CD14-positive monocyte (primary cell): Measurements from ENCODE around the gene FCRLA. TPM values are rescaled to one million over a fixed set of nuclear protein-coding genes. Genes with fewer than 3 reads are reported as not detected.

Experiments
- DNase-seq, 3 donors: peaks; one replicate each; pipeline ENCODE4 v3.0.0-alpha.2; 2011 to 2022
- H2AFZ ChIP-seq: 2 replicates; pipeline ENCODE4 v1.6.0; 2012; ENCODE audit warnings: mild to moderate bottlenecking, low read depth, low read length, inconsistent platforms; ENCODE audit not compliant: insufficient read depth, poor library complexity, severe bottlenecking
- H3K27ac ChIP-seq, 2 donors: 1 replicate in 1 of 2; 2 replicates in 1 of 2; pipeline ENCODE4 v1.5.1; 2012 to 2013; ENCODE audit warnings: low read length in 2 of 2, control low read depth in 1 of 2, inconsistent platforms in 1 of 2, low read depth in 1 of 2, mild to moderate bottlenecking in 1 of 2
- H3K27me3 ChIP-seq, 2 donors: one replicate each; pipeline versions ENCODE4 v1.6.0 to v1.6.1; 2011 to 2013; ENCODE audit warnings: low read length in 2 of 2; ENCODE audit not compliant: control insufficient read depth in 2 of 2, insufficient read depth in 2 of 2
- H3K36me3 ChIP-seq, 2 donors: replicated peaks in 1 of 2; 1 replicate in 1 of 2; 2 replicates in 1 of 2; pipeline versions ENCODE4 v1.5.1 to v1.6.1; 2012 to 2013; ENCODE audit warnings: low read length in 2 of 2, control low read depth in 1 of 2, inconsistent platforms in 1 of 2, mild to moderate bottlenecking in 1 of 2; ENCODE audit not compliant: insufficient read depth in 2 of 2, control insufficient read depth in 1 of 2
- H3K4me1 ChIP-seq, 2 donors: 1 replicate in 1 of 2; 2 replicates in 1 of 2; pipeline versions ENCODE4 v1.5.1 to v1.6.1; 2012 to 2013; ENCODE audit warnings: low read length in 2 of 2, control low read depth in 1 of 2, inconsistent platforms in 1 of 2, mild to moderate bottlenecking in 1 of 2, moderate library complexity in 1 of 2; ENCODE audit not compliant: insufficient read depth in 2 of 2, control insufficient read depth in 1 of 2
- H3K4me2 ChIP-seq: replicated peaks from 2 replicates; pipeline ENCODE3; 2012; ENCODE audit warnings: low read length, moderate library complexity, mild to moderate bottlenecking; ENCODE audit not compliant: poor library complexity, severe bottlenecking; ENCODE audit errors: extremely low read depth
- H3K4me3 ChIP-seq, 3 experiments: fragments of 200-600 bp in 1 of 3; sonication (generic) in 1 of 3; replicated peaks in 1 of 3; 1 replicate in 2 of 3; 2 replicates in 1 of 3; pipeline ENCODE4 v1.5.1; 2011 to 2013; ENCODE audit warnings: low read length in 3 of 3, mild to moderate bottlenecking in 3 of 3, control low read depth in 2 of 3, low read depth in 2 of 3, inconsistent platforms in 1 of 3, moderate library complexity in 1 of 3
- H3K79me2 ChIP-seq: 2 replicates; pipeline ENCODE4 v1.6.0; 2012; ENCODE audit warnings: mild to moderate bottlenecking, control low read depth, inconsistent platforms, low read length, moderate library complexity; ENCODE audit not compliant: insufficient read depth
- H3K9ac ChIP-seq: 2 replicates; pipeline ENCODE4 v1.6.0; 2017; ENCODE audit warnings: low read length, mild to moderate bottlenecking; ENCODE audit not compliant: insufficient read depth, poor library complexity, severe bottlenecking
- H3K9me3 ChIP-seq, 2 donors: replicated peaks in 1 of 2; 1 replicate in 1 of 2; 2 replicates in 1 of 2; pipeline versions ENCODE4 v1.5.1 to v1.6.1; 2012 to 2013; ENCODE audit warnings: low read length in 2 of 2, control low read depth in 1 of 2; ENCODE audit not compliant: control insufficient read depth in 1 of 2, insufficient read depth in 1 of 2
- H4K20me1 ChIP-seq: 2 replicates; pipeline ENCODE4 v1.6.0; 2012; ENCODE audit warnings: mild to moderate bottlenecking, low read length, control low read depth, moderate library complexity; ENCODE audit not compliant: insufficient read depth
- H3K27ac Mint-ChIP-seq, 7 donors: one replicate each; pipeline ENCODE4 v1.8.0; 2020; ENCODE audit warnings: mild to moderate bottlenecking in 7 of 7, mixed read lengths in 7 of 7, moderate library complexity in 6 of 7, inconsistent platforms in 2 of 7
- H3K27me3 Mint-ChIP-seq, 3 donors: one replicate each; pipeline ENCODE4 v1.8.0; 2021 to 2022; ENCODE audit warnings: low read depth in 3 of 3, mild to moderate bottlenecking in 3 of 3, mixed read lengths in 3 of 3, moderate library complexity in 3 of 3, inconsistent platforms in 1 of 3
- H3K36me3 Mint-ChIP-seq, 2 donors: one replicate each; pipeline ENCODE4 v1.8.0; 2020; ENCODE audit warnings: mixed read lengths in 2 of 2, inconsistent platforms in 1 of 2, mild to moderate bottlenecking in 1 of 2
- H3K4me1 Mint-ChIP-seq: one replicate; pipeline ENCODE4 v1.8.0; 2020; ENCODE audit warnings: mild to moderate bottlenecking, mixed read lengths
- H3K4me3 Mint-ChIP-seq, 2 donors: one replicate each; pipeline ENCODE4 v1.8.0; 2020; ENCODE audit warnings: mild to moderate bottlenecking in 2 of 2, mixed read lengths in 2 of 2, moderate library complexity in 1 of 2
- H3K9me3 Mint-ChIP-seq, 7 donors: one replicate each; pipeline ENCODE4 v1.8.0; 2020 to 2022; ENCODE audit warnings: mixed read lengths in 7 of 7, mild to moderate bottlenecking in 6 of 7, moderate library complexity in 6 of 7, inconsistent platforms in 2 of 7
- CTCF ChIP-seq: fragments of 200-600 bp; IDR thresholded peaks from one replicate; pipeline ENCODE4 v1.8.0; 2022; ENCODE audit warnings: antibody characterized with exemption, mild to moderate bottlenecking
- WGBS: methylation state at CpG from one replicate; pipeline ENCODE4 v1.1.5; 2013; ENCODE audit warnings: missing lambda C conversion rate; ENCODE audit not compliant: insufficient coverage; 5-methylcytosine and 5-hydroxymethylcytosine counted together
- intact Hi-C, 2 donors: fragments of 100-400 bp; cut with micrococcal nuclease; formaldehyde crosslinking; loops; one replicate each; pipeline versions ENCODE4 v1.15.0 to v1.15.1; 2023
- polyA plus RNA-seq, 3 donors: library from polyadenylated mRNA; depleted of rRNA in 1 of 3; unstranded in 2 of 3; stranded (reverse) in 1 of 3; fragments of 300-500 nt in 2 of 3; fragments of >200 nt in 1 of 3; fragmentation: Illumina TruSeq in 2 of 3; gene quantifications; 1 replicate in 2 of 3; 2 replicates in 1 of 3; pipeline ENCODE4 v1.2.3, GENCODE V29; 2012 to 2021

Gene FCRLA
- polyA plus RNA-seq, 3 donors = 0.28 to 0.51 (median 0.39) TPM

GRCh38 chr1:161676441-161676840 lies 30.6 kb upstream of the FCRLA start:
- WGBS = 100% methylated on average over 1 of the region's 2 CpGs
- peaks cover 0 to 1% of the 10 kb centered on the region in 2 donors for H3K36me3 Mint-ChIP-seq
- Histone ChIP-seq H3K9me3 (no peaks in the 10 kb centered on the region), H3K79me2 (no peaks in the 10 kb centered on the region), H3K36me3 (no peaks in the 10 kb centered on the region), H3K27ac (no peak overlapping the region), H3K4me2 (no peak overlapping the region), H3K9ac (no peak overlapping the region), H2AFZ (no peak overlapping the region), H4K20me1 (no peaks in the 10 kb centered on the region), H3K27me3 (peaks cover 24 to 63% of the 10 kb centered on the region in 2 donors), H3K4me1 (no peaks in the 10 kb centered on the region), H3K4me3 (no peak overlapping the region)
- TF ChIP-seq CTCF = no peak
- peaks cover 49 to 71% (median 51%) of the 10 kb centered on the region in 3 donors for H3K27me3 Mint-ChIP-seq
- peak overlapping the region in 1 of 2 donors; percentile 24 for H3K4me3 Mint-ChIP-seq
- intact Hi-C loops = no loop called here
- no peak for DNase-seq
- H3K9me3 Mint-ChIP-seq = peaks cover 0 to 3% (median 0%) of the 10 kb centered on the region in 7 donors
- no peaks in the 10 kb centered on the region for H3K4me1 Mint-ChIP-seq
- no peak overlapping the region for H3K27ac Mint-ChIP-seq

GRCh38 chr1:161676958-161677689 lies 29.9 kb upstream of the FCRLA start:
- Mint-ChIP-seq H3K27ac (peak overlapping the region in 1 of 7 donors; percentile 27), H3K9me3 (peaks cover 0 to 3% (median 0%) of the 10 kb centered on the region in 7 donors), H3K4me1 (no peaks in the 10 kb centered on the region), H3K36me3 (peaks cover 0 to 1% of the 10 kb centered on the region in 2 donors), H3K4me3 (peak overlapping the region in 1 of 2 donors; percentile 35), H3K27me3 (peaks cover 51 to 75% (median 55%) of the 10 kb centered on the region in 3 donors)
- intact Hi-C loops = no loop called here
- Histone ChIP-seq H3K4me3 (no peak overlapping the region), H3K36me3 (no peaks in the 10 kb centered on the region), H3K4me2 (no peak overlapping the region), H3K9me3 (no peaks in the 10 kb centered on the region), H2AFZ (no peak overlapping the region), H4K20me1 (no peaks in the 10 kb centered on the region), H3K27ac (no peak overlapping the region), H3K9ac (no peak overlapping the region), H3K27me3 (peaks cover 31 to 67% of the 10 kb centered on the region in 2 donors), H3K79me2 (no peaks in the 10 kb centered on the region), H3K4me1 (no peaks in the 10 kb centered on the region)
- DNase-seq = no peak
- TF ChIP-seq CTCF = no peak
- 100% methylated on average over 2 of the region's 5 CpGs for WGBS
